KMS-11 (cell line): Measurements from ENCODE around the gene CDKL2.
"Not testable (repeated sequence)": the region's sequence is repeated elsewhere in the genome, so short reads cannot be mapped to it uniquely, and the experiment has no call there.

Experiments
- H2AFZ ChIP-seq: fragments of 200-600 bp; sonication (generic); 2 replicates; pipeline ENCODE4 v1.6.1; 2016; ENCODE audit warnings: antibody characterized with exemption, mixed run types, low read depth
- H3K27ac ChIP-seq: fragments of 200-600 bp; sonication (generic); 2 replicates; pipeline ENCODE4 v1.6.1; 2016; ENCODE audit warnings: mild to moderate bottlenecking, mixed run types
- H3K27me3 ChIP-seq: fragments of 200-600 bp; sonication (generic); 2 replicates; pipeline ENCODE4 v1.6.1; 2017; ENCODE audit warnings: mild to moderate bottlenecking, low read depth, mixed run types, moderate library complexity; ENCODE audit not compliant: insufficient read depth
- H3K36me3 ChIP-seq: fragments of 200-600 bp; sonication (generic); 2 replicates; pipeline ENCODE4 v1.6.1; 2017; ENCODE audit warnings: mild to moderate bottlenecking, mixed run types; ENCODE audit not compliant: insufficient read depth
- H3K4me1 ChIP-seq: fragments of 200-600 bp; sonication (generic); 2 replicates; pipeline ENCODE4 v1.6.1; 2016; ENCODE audit warnings: mild to moderate bottlenecking, low read depth, mixed run types; ENCODE audit not compliant: poor library complexity, severe bottlenecking
- H3K4me2 ChIP-seq: fragments of 200-600 bp; sonication (generic); 2 replicates; pipeline ENCODE4 v1.7.0; 2016; ENCODE audit warnings: mild to moderate bottlenecking, mixed run types
- H3K4me3 ChIP-seq: fragments of 200-600 bp; sonication (generic); IDR thresholded peaks from 2 replicates; pipeline ENCODE4 v1.6.1; 2017; ENCODE audit warnings: low read depth, low read length, mixed read lengths; ENCODE audit not compliant: insufficient read depth
- H3K79me2 ChIP-seq: fragments of 200-600 bp; sonication (generic); 2 replicates; pipeline ENCODE4 v1.6.1; 2016; ENCODE audit warnings: low read depth, mixed run types; ENCODE audit not compliant: insufficient read depth
- H3K9ac ChIP-seq: fragments of 200-600 bp; sonication (generic); 2 replicates; pipeline ENCODE4 v1.6.1; 2016; ENCODE audit warnings: mild to moderate bottlenecking, mixed run types
- H4K20me1 ChIP-seq: fragments of 200-600 bp; sonication (generic); 2 replicates; pipeline ENCODE4 v1.6.1; 2016; ENCODE audit warnings: mild to moderate bottlenecking, mixed run types; ENCODE audit not compliant: insufficient read depth
- CTCF ChIP-seq: fragments of 200-600 bp; sonication (generic); conservative IDR thresholded peaks from 2 replicates; pipeline ENCODE4 v1.6.1; 2017; ENCODE audit warnings: low read depth, mild to moderate bottlenecking, antibody characterized with exemption, low read length, moderate library complexity, mixed read lengths

Gene CDKL2

DNA sequence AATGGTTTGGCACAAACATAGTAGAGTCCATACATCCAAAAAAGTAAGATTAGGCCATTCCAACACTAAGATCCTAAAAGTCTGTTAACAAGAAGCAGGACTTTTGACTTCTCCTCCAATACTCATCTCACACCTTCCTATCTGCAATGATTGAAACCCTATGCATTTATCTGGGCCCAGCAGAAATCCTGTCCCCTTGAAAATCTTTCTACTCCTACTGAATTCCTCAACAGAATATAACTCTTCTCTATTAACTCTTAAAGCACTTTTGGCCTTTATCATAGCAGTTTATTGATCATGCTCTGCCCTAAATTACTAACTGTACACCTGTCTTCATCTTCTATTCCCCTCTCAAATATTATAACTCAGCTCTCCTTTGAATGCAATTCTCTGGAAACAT is 38.3 kb upstream of the CDKL2 start:
- H3K27ac ChIP-seq: no peak overlapping the region
- H4K20me1 ChIP-seq: peaks cover 75% of the 10 kb centered on the region
- H3K27me3 ChIP-seq: no peaks in the 10 kb centered on the region
- no peak overlapping the region for H2AFZ ChIP-seq
- H3K4me2 ChIP-seq: peak overlapping the region; percentile 13; the same call in 1 of the 2 replicates
- peaks cover 60% of the 10 kb centered on the region for H3K4me1 ChIP-seq
- H3K79me2 ChIP-seq: peaks cover 95% of the 10 kb centered on the region
- no peak overlapping the region for H3K4me3 ChIP-seq
- H3K9ac ChIP-seq: no peak overlapping the region
- no peak for TF ChIP-seq CTCF
- no peaks in the 10 kb centered on the region for H3K36me3 ChIP-seq

DNA sequence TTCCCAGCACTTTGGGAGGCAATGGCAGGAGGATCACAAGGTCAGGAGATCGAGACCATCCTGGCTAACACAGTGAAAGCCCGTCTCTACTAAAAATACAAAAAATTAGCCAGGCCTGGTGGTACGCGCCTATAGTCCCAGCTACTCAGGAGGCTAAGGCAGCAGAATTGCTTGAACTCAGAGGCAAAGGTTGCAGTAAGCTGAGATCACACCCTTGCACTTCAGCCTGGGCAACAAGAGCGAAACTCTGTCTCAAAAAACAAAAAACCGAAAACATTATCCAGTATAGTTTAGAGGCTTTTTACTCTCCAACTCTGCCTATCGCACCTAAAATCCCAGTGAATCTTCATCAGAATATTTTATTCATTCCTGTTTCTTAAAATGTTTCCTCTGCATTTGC is 37.3 kb upstream of the CDKL2 start:
- peaks cover 100% of the 10 kb centered on the region for H3K79me2 ChIP-seq
- H2AFZ ChIP-seq, H3K36me3 ChIP-seq, H3K27ac ChIP-seq, H3K4me2 ChIP-seq, H3K27me3 ChIP-seq, H3K9ac ChIP-seq, H3K4me3 ChIP-seq: not testable (repeated sequence)
- peaks cover 84% of the 10 kb centered on the region for H4K20me1 ChIP-seq
- H3K4me1 ChIP-seq: peaks cover 60% of the 10 kb centered on the region

GRCh38 chr4:75666299-75666698 is 36.0 kb upstream of the CDKL2 start:
- H3K4me2 ChIP-seq: peak overlapping the region; percentile 4; the same call in 1 of the 2 replicates
- peaks cover 99% of the 10 kb centered on the region for H3K79me2 ChIP-seq
- H2AFZ ChIP-seq: no peak overlapping the region
- peaks cover 57% of the 10 kb centered on the region for H3K4me1 ChIP-seq
- TF ChIP-seq CTCF: no peak
- H4K20me1 ChIP-seq: peaks cover 83% of the 10 kb centered on the region
- H3K4me3 ChIP-seq: no peak overlapping the region
- H3K9ac ChIP-seq: no peak overlapping the region
- H3K27me3 ChIP-seq: no peaks in the 10 kb centered on the region
- H3K36me3 ChIP-seq: no peaks in the 10 kb centered on the region
- H3K27ac ChIP-seq: no peak overlapping the region

- H3K4me2 ChIP-seq, H3K27ac ChIP-seq, H3K27me3 ChIP-seq, H3K36me3 ChIP-seq, H3K9ac ChIP-seq, H2AFZ ChIP-seq, H3K4me3 ChIP-seq: not testable (repeated sequence)
- peaks cover 71% of the 10 kb centered on the region for H4K20me1 ChIP-seq
- peaks cover 99% of the 10 kb centered on the region for H3K79me2 ChIP-seq
- peaks cover 49% of the 10 kb centered on the region for H3K4me1 ChIP-seq
Observed at GRCh38 chr4:75664604-75665003, 34.3 kb upstream of the CDKL2 start.

- Histone ChIP-seq H3K79me2 (peaks cover 99% of the 10 kb centered on the region), H3K4me3 (no peak overlapping the region), H2AFZ (no peak overlapping the region), H3K4me1 (peaks cover 55% of the 10 kb centered on the region), H3K27me3 (no peaks in the 10 kb centered on the region), H4K20me1 (peaks cover 55% of the 10 kb centered on the region), H3K4me2 (no peak overlapping the region), H3K9ac (no peak overlapping the region), H3K36me3 (peaks cover 4% of the 10 kb centered on the region; the same call in 1 of the 2 replicates), H3K27ac (no peak overlapping the region)
- no peak for TF ChIP-seq CTCF
Observed at GRCh38 chr4:75662626-75663025, 32.3 kb upstream of the CDKL2 start.
